Mesothelial cell of epicardium (in vitro differentiated cells): ENCODE data around the gene TMED6. TPM values are rescaled to one million over a fixed set of nuclear protein-coding genes. Genes with fewer than 3 reads are reported as not detected.

Experiments used
- DNase-seq, 2 experiments: peaks; one replicate each; pipeline ENCODE4 v3.0.0; 2021; ENCODE audit warnings: low spot score in 2 of 2; ENCODE audit not compliant: unreplicated experiment in 2 of 2
- H3K27ac Mint-ChIP-seq: 2 replicates; pipeline ENCODE4 v1.8.0; 2021; ENCODE audit warnings: mixed read lengths
- H3K27me3 Mint-ChIP-seq: 2 replicates; pipeline ENCODE4 v1.8.0; 2021; ENCODE audit warnings: low read depth, mixed read lengths
- H3K36me3 Mint-ChIP-seq: 2 replicates; pipeline ENCODE4 v1.8.0; 2021; ENCODE audit warnings: mixed read lengths
- H3K4me1 Mint-ChIP-seq: 2 replicates; pipeline ENCODE4 v1.8.0; 2021; ENCODE audit warnings: mixed read lengths
- H3K4me3 Mint-ChIP-seq: 2 replicates; pipeline ENCODE4 v1.8.0; 2021; ENCODE audit warnings: mild to moderate bottlenecking, moderate library complexity, mixed read lengths
- H3K9me3 Mint-ChIP-seq: 2 replicates; pipeline ENCODE4 v1.8.0; 2021; ENCODE audit warnings: mixed read lengths
- CTCF ChIP-seq: fragments of 200-600 bp; sonication (generic); IDR thresholded peaks from one replicate; pipeline ENCODE4 v1.5.0; 2021; ENCODE audit warnings: antibody characterized with exemption; ENCODE audit not compliant: unreplicated experiment
- total RNA-seq: library from RNA; stranded (reverse); gene quantifications from 3 replicates; pipeline ENCODE4 v1.2.1, GENCODE V29; 2021

TMED6 gene
- total RNA-seq, 1 donor from 2014 or later: 1.7 TPM

- Mint-ChIP-seq H3K4me3 (peak overlapping the region; percentile 97), H3K4me1 (peaks cover 23% of the 10 kb centered on the region), H3K27ac (peak overlapping the region; percentile 98), H3K36me3 (peaks cover 9% of the 10 kb centered on the region), H3K9me3 (no peaks in the 10 kb centered on the region), H3K27me3 (no peaks in the 10 kb centered on the region)
- no peak for TF ChIP-seq CTCF
- DNase-seq: no peak
Measured at GRCh38 chr16:69340095-69340644, 11.4 kb downstream of the TMED6 start.

DNA sequence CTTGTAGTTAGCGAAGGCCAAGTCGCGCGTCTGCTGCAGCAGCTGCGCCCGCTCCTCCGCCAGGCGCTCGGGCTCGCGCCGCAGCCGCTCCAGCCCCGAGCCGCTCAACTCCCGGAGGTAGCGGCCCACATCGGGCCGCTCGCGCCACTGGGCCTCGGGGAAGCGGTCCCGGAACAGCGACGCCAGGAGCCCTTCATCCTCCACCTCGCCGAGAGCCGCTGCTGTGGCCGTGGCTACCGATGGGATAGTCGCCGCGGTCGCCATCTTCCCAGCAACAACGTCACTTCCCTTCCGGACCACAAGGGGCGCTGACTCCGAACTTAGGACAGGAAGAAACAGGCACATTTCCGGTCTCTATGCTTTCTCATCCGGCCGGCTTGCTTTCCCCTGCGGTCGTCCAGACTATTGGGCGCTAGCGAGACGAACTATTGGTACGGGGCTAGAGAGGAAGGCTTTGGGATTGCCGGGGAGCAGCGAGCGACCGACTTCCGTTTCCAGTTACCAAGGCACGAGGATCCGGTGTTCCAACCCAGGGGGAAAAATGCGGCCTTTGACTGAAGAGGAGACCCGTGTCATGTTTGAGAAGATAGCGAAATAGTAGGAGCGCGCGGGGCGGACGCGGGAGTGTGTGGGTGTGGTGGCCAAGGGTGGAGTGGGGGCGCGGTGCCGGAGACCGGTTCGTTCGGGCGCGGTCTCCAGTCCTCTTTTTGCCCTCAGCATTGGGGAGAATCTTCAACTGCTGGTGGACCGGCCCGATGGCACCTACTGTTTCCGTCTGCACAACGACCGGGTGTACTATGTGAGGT lies 12.1 kb downstream of the TMED6 start, which contains the start of the genes COG8 and NIP7:
Gene COG8, minus strand, starts transcription at position 276 of the 806 bp plus-strand sequence. Its CDS starts 12 bp downstream, at position 264.
Gene NIP7, plus strand, starts transcription at position 484 of the 806 bp plus-strand sequence. Its CDS starts 58 bp downstream, at position 542.
- TF ChIP-seq CTCF: peak; percentile 97
- DNase-seq: peak; percentile 78 to 93
- Mint-ChIP-seq H3K27ac (peak within 1 kb of the TSS; percentile 98), H3K9me3 (no peaks in the 10 kb centered on the region), H3K4me1 (peaks cover 23% of the 10 kb centered on the region), H3K27me3 (no peaks in the 10 kb centered on the region), H3K4me3 (peak within 1 kb of the TSS; percentile 97), H3K36me3 (peaks cover 14% of the 10 kb centered on the region)

DNA sequence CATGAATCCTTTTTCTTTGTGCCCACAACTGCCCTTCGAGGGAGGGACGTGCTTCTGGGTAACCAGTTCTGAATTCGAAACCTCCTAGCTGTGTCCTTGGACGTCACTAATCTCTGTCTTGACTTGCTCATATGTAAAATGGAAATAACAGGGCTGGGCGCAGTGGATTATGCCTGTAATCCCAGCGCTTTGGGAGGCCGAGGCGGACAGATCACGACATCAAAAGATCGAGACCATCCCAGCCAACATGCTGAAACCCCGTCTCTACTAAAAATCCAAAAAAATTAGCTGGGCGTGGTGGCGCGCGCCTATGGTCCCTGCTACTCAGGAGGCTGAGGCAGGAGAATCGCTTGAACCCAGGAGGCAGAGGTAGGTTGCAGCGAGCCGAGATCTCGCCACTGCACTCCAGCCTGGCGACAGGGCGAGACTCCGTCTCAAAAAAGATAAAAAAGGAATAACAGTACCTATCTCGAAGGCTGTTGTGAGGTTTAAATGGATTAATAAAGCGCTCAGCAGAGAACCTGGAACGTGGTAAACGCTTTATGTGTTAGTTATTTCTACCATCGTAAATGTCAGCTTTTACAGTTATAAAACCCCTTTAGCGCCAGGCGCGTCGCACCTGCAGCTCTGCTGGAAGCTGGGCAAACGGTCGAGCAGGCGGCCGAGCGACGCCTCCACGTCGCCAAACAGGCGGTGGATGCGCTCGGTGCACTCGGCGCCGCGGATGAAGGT lies 12.9 kb downstream of the TMED6 start:
- DNase-seq: no peak
- TF ChIP-seq CTCF: no peak
- Mint-ChIP-seq H3K36me3 (peaks cover 20% of the 10 kb centered on the region), H3K4me1 (peaks cover 23% of the 10 kb centered on the region), H3K9me3 (no peaks in the 10 kb centered on the region), H3K4me3 (peak overlapping the region; percentile 97), H3K27ac (peak overlapping the region; percentile 94), H3K27me3 (no peaks in the 10 kb centered on the region)

GRCh38 chr16:69334696-69335095 lies 16.9 kb downstream of the TMED6 start:
- H3K27me3 Mint-ChIP-seq: no peaks in the 10 kb centered on the region
- no peak for DNase-seq
- no peaks in the 10 kb centered on the region for H3K9me3 Mint-ChIP-seq
- H3K4me1 Mint-ChIP-seq: peaks cover 15% of the 10 kb centered on the region
- H3K27ac Mint-ChIP-seq: no peak overlapping the region
- TF ChIP-seq CTCF: no peak
- H3K36me3 Mint-ChIP-seq: peaks cover 26% of the 10 kb centered on the region
- H3K4me3 Mint-ChIP-seq: no peak overlapping the region

DNA sequence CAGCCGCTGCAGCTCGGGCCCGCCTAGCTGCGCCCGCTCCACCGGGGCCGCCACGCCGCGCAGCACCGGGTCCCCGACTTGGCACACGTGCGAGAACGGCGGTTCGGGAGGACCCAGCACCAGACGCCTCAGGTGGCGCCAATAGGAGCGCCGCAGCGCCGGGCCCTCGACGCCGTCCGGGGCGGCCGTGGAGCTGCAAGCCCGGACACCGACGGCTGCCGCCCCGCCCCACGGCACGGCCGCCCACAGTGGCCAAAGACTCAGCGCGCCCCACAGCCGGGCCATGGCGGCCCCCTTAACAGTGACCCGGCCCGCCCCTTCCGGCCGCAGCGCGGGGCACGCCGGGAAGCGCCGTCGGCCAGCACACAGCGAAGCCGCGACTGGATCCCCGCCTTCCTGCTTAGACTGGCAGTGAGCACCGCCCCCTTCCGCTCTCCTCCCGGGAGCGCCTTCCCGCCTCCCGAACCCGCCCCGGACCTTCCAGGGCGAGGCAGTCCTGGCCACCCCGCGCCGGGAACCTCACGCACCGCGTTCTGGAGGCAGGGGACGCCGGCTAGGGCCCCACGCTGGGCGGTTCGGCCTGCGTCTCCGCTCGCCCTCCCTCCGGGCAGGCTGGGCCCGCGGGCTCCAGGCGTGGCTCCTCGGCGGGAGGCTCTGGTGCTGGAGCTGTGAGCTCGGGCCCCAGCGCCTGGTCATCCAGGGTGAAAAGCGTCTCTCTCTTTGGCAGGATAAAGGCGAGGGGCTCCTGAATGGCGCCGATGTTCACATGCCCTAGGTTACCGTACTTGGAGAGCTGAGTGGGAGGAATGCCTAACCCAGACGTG lies 21.1 kb downstream of the TMED6 start, which contains the start of gene PDF:
Gene PDF, minus strand, starts transcription at position 303 of the 824 bp plus-strand sequence. Its CDS starts 18 bp downstream, at position 285.
- Mint-ChIP-seq H3K4me1 (peaks cover 17% of the 10 kb centered on the region), H3K27me3 (no peaks in the 10 kb centered on the region), H3K9me3 (no peaks in the 10 kb centered on the region), H3K4me3 (peak within 1 kb of the TSS; percentile 76), H3K36me3 (peaks cover 30% of the 10 kb centered on the region), H3K27ac (peak within 1 kb of the TSS; percentile 93)
- TF ChIP-seq CTCF: no peak
- DNase-seq: peak; percentile 80 to 88
